Ectodermal cell (in vitro differentiated cells): Measurements from ENCODE around the gene GRM2.

Source experiments
- H3K27ac ChIP-seq: 2 replicates; pipeline ENCODE4 v1.7.0; 2013; ENCODE audit warnings: mild to moderate bottlenecking, low read depth, low read length; ENCODE audit not compliant: insufficient read depth, poor library complexity, severe bottlenecking
- H3K27me3 ChIP-seq: 2 replicates; pipeline ENCODE4 v1.7.0; 2013; ENCODE audit warnings: mild to moderate bottlenecking, low read length; ENCODE audit not compliant: insufficient read depth, control insufficient read depth, poor library complexity, severe bottlenecking
- H3K36me3 ChIP-seq: one replicate; pipeline ENCODE4 v1.7.0; 2013; ENCODE audit warnings: low read length; ENCODE audit not compliant: control insufficient read depth, insufficient read depth
- H3K4me1 ChIP-seq: one replicate; pipeline ENCODE4 v1.7.0; 2013; ENCODE audit warnings: low read length; ENCODE audit not compliant: control insufficient read depth, insufficient read depth
- H3K4me3 ChIP-seq: 2 replicates; pipeline ENCODE4 v1.7.0; 2013; ENCODE audit warnings: low read depth, low read length, control low read depth; ENCODE audit not compliant: insufficient read depth
- H3K9me3 ChIP-seq: 2 replicates; pipeline ENCODE4 v1.7.0; 2013; ENCODE audit warnings: mild to moderate bottlenecking, low read length, moderate library complexity; ENCODE audit not compliant: control insufficient read depth
- WGBS, 2 experiments: methylation state at CpG; one replicate each; pipeline ENCODE4 v1.1.7; 2013; ENCODE audit warnings: missing lambda C conversion rate in 2 of 2; 5-methylcytosine and 5-hydroxymethylcytosine counted together

GRM2 gene

GRCh38 chr3:51704511-51704950, 2.3 kb upstream of the GRM2 start:
- H3K4me1 ChIP-seq, result peaks cover 32% of the 10 kb centered on the region
- H3K36me3 ChIP-seq, result no peaks in the 10 kb centered on the region
- no peaks in the 10 kb centered on the region for H3K9me3 ChIP-seq
- H3K27ac ChIP-seq, result no peak overlapping the region
- no peak overlapping the region for H3K4me3 ChIP-seq
- WGBS, 2 experiments, result 85% methylated on average over 4 of the region's 4 CpGs
- peaks cover 25% of the 10 kb centered on the region for H3K27me3 ChIP-seq

GRCh38 chr3:51705276-51706020, 1.4 kb upstream of the GRM2 start:
- peaks cover 32% of the 10 kb centered on the region for H3K4me1 ChIP-seq
- no peaks in the 10 kb centered on the region for H3K9me3 ChIP-seq
- WGBS, 2 experiments, result 90 to 91% methylated on average over 8 of the region's 8 CpGs
- no peak overlapping the region for H3K4me3 ChIP-seq
- H3K36me3 ChIP-seq, result no peaks in the 10 kb centered on the region
- H3K27me3 ChIP-seq, result peaks cover 25% of the 10 kb centered on the region
- H3K27ac ChIP-seq, result no peak overlapping the region

- H3K4me3 ChIP-seq, result no peak overlapping the region
- no peaks in the 10 kb centered on the region for H3K9me3 ChIP-seq
- H3K4me1 ChIP-seq, result peaks cover 32% of the 10 kb centered on the region
- H3K27me3 ChIP-seq, result peaks cover 25% of the 10 kb centered on the region
- 54 to 61% methylated on average over 3 of the region's 3 CpGs for WGBS, 2 experiments
- H3K36me3 ChIP-seq, result no peaks in the 10 kb centered on the region
- H3K27ac ChIP-seq, result no peak overlapping the region
These were observed 815 bp upstream of the GRM2 start for GRCh38 chr3:51706021-51706485.

- Histone ChIP-seq H3K4me1 (peaks cover 19% of the 10 kb centered on the region), H3K36me3 (no peaks in the 10 kb centered on the region), H3K4me3 (no peak overlapping the region), H3K9me3 (no peaks in the 10 kb centered on the region), H3K27me3 (peaks cover 25% of the 10 kb centered on the region), H3K27ac (no peak overlapping the region)
- WGBS, 2 experiments, result 80 to 83% methylated on average over 3 of the region's 3 CpGs
These were observed 1.5 kb downstream of the GRM2 start for GRCh38 chr3:51708216-51708845.

DNA sequence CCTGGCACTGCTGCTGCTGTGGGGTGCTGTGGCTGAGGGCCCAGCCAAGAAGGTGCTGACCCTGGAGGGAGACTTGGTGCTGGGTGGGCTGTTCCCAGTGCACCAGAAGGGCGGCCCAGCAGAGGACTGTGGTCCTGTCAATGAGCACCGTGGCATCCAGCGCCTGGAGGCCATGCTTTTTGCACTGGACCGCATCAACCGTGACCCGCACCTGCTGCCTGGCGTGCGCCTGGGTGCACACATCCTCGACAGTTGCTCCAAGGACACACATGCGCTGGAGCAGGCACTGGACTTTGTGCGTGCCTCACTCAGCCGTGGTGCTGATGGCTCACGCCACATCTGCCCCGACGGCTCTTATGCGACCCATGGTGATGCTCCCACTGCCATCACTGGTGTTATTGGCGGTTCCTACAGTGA, 2.1 kb downstream of the GRM2 start:
- H3K36me3 ChIP-seq, result no peaks in the 10 kb centered on the region
- H3K4me3 ChIP-seq, result no peak overlapping the region
- H3K9me3 ChIP-seq, result no peaks in the 10 kb centered on the region
- 94% methylated on average over 17 of the region's 17 CpGs for WGBS, 2 experiments
- peaks cover 25% of the 10 kb centered on the region for H3K27me3 ChIP-seq
- H3K4me1 ChIP-seq, result peaks cover 12% of the 10 kb centered on the region
- H3K27ac ChIP-seq, result no peak overlapping the region

DNA sequence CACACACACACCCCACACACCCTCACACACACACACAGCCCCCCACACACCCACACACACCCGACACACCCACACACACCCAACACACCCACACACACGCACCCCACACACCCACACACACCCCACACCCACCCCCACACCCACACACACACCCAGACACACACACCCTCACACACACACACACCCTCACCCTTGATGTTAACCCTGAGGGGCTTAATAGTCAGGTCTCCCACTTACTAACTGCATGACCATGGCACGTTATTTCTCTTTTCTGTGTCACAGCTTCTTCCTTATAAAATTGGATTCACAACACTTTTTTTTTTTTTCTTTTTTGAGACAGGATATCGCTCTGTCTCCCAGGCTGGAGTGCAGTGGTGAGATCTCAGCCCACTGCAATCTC, 2.8 kb downstream of the GRM2 start:
- Histone ChIP-seq H3K36me3 (no peaks in the 10 kb centered on the region), H3K4me3 (no peak overlapping the region), H3K9me3 (no peaks in the 10 kb centered on the region), H3K27ac (no peak overlapping the region), H3K4me1 (peaks cover 5% of the 10 kb centered on the region), H3K27me3 (peaks cover 25% of the 10 kb centered on the region)
- WGBS, 2 experiments, result 93 to 94% methylated on average over 4 of the region's 4 CpGs

- Histone ChIP-seq H3K4me3 (no peak overlapping the region), H3K9me3 (no peaks in the 10 kb centered on the region), H3K4me1 (peaks cover 4% of the 10 kb centered on the region), H3K27me3 (peaks cover 25% of the 10 kb centered on the region), H3K36me3 (no peaks in the 10 kb centered on the region), H3K27ac (no peak overlapping the region)
- WGBS, 2 experiments, result 83 to 86% methylated on average over 10 of the region's 10 CpGs
These were observed 3.9 kb downstream of the GRM2 start for GRCh38 chr3:51710631-51711351.

DNA sequence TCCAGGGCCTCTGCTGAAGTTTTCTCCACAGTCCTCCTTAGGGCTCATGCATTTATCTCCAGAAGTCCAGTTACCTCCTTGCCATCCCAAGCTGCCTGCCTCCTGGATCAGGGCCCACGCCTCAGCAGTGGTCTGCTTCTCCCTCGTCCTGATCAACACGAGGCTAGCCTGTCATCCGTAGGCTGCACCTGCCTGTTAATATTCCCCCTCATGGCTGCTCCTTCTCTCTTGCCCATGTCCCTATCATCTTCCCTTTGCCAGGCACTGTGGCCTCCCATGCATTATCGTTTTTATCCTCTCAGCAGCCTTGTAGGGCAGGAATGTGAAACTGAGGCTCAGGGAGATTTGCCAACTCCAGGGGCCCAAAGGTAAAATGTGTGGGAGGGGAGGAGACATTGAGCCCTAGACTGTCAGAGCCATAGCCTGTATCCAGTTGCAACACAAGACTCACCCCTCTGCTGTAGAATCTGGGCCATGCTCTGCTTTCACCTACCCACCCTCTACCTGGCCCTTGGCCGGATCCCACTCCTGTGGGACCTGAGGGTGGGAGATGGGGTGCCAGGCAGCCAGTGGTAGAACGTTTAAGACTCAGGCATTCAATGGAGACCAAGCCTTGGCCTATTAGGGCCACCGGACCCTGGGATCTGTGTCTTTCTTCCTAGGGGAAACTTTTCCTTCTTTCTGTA, 4.6 kb downstream of the GRM2 start:
- no peaks in the 10 kb centered on the region for H3K36me3 ChIP-seq
- no peak overlapping the region for H3K27ac ChIP-seq
- H3K4me1 ChIP-seq, result peaks cover 4% of the 10 kb centered on the region
- no peaks in the 10 kb centered on the region for H3K9me3 ChIP-seq
- WGBS, 2 experiments, result 88 to 93% methylated on average over 8 of the region's 8 CpGs
- peaks cover 25% of the 10 kb centered on the region for H3K27me3 ChIP-seq
- no peak overlapping the region for H3K4me3 ChIP-seq

DNA sequence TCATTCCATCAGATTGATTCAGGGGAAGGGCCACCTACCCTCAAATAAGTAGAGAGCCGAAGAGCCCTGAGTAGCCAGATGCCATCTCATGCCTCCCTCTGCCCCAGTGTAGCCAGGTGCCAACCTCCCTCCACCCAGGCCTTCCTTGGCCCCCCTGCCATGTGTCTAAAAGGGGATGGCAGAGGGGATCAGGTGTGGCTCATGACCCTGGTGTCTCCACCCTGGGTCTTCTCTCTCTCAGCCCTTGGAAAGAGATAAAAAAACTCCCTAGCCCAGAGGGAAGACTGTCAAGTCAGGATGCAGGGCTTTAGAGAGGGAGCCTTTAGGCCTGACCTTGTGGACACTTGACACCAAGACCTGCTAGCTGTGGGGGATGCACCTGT, 5.2 kb downstream of the GRM2 start:
- H3K27ac ChIP-seq, result no peak overlapping the region
- H3K4me3 ChIP-seq, result no peak overlapping the region
- peaks cover 24% of the 10 kb centered on the region for H3K27me3 ChIP-seq
- H3K36me3 ChIP-seq, result no peaks in the 10 kb centered on the region
- H3K9me3 ChIP-seq, result no peaks in the 10 kb centered on the region
- 91 to 93% methylated on average over 1 of the region's 1 CpG for WGBS, 2 experiments
- peaks cover 4% of the 10 kb centered on the region for H3K4me1 ChIP-seq
